GM12891 (cell line): ENCODE data around the gene VPS13D.

Source experiments
- POLR2A ChIP-seq: IDR thresholded peaks from 2 replicates; pipeline ENCODE4 v1.6.1; 2011; ENCODE audit warnings: low read depth, low read length, control low read depth
- POLR2AphosphoS5 ChIP-seq: IDR thresholded peaks from 2 replicates; pipeline ENCODE4 v1.6.1; 2011; ENCODE audit warnings: low read depth, low read length, control low read depth
- TAF1 ChIP-seq: IDR thresholded peaks from 2 replicates; pipeline ENCODE4 v1.6.1; 2011; ENCODE audit warnings: low read depth, low read length, control low read depth

DNA sequence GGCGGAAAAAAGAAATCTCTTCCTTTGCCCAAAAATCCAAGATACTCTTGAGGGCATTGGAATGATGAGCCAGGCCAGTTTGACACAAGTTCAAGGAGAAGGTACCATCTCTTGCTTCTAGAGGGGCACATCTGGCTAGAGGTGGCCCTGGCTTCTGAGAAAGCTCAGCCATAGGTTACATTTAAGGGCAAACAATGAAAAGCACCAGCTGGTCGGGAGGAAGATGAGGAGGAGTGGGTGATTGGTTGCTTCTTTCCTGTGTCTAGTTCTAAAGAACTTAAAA, 256.2 kb downstream of the VPS13D start:
- TF ChIP-seq POLR2A (no peak), POLR2AphosphoS5 (no peak), TAF1 (no peak)
